Measurements from ENCODE around the gene AP4B1. TPM values are rescaled to one million over a fixed set of nuclear protein-coding genes. Genes with fewer than 3 reads are reported as not detected.

The AP4B1 gene
- total RNA-seq, 1 donor from 2014 or later = 31.6 TPM

DNA sequence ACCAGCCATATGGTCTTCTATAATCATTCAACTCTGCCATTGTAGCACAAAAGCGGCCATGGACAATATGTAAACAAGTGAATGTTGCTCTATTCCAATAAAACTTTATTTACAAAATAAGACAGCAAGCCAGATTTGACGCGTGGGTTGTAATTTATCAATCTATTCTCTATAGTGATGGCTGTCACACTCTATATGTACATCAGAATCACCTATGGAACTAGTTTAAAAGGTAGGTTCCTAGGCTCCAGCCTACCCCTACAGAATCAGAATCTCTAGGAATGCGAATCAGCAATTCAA lies 24.9 kb downstream of the AP4B1 start:
- Mint-ChIP-seq H3K27ac (no peak overlapping the region), H3K4me1 (peaks cover 5% of the 10 kb centered on the region), H3K27me3 (ENCODE audit: low read depth) (no peaks in the 10 kb centered on the region), H3K9me3 (no peaks in the 10 kb centered on the region), H3K4me3 (no peak overlapping the region), H3K36me3 (no peaks in the 10 kb centered on the region)
- TF ChIP-seq, protein P1, sequence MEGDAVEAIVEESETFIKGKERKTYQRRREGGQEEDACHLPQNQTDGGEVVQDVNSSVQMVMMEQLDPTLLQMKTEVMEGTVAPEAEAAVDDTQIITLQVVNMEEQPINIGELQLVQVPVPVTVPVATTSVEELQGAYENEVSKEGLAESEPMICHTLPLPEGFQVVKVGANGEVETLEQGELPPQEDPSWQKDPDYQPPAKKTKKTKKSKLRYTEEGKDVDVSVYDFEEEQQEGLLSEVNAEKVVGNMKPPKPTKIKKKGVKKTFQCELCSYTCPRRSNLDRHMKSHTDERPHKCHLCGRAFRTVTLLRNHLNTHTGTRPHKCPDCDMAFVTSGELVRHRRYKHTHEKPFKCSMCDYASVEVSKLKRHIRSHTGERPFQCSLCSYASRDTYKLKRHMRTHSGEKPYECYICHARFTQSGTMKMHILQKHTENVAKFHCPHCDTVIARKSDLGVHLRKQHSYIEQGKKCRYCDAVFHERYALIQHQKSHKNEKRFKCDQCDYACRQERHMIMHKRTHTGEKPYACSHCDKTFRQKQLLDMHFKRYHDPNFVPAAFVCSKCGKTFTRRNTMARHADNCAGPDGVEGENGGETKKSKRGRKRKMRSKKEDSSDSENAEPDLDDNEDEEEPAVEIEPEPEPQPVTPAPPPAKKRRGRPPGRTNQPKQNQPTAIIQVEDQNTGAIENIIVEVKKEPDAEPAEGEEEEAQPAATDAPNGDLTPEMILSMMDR (IDR thresholded peaks at IDR 0.05; ENCODE audit: unreplicated experiment) = no peak
- no peak for DNase-seq (ENCODE audit: low spot score in 2 of 2, unreplicated experiment in 2 of 2)

DNA sequence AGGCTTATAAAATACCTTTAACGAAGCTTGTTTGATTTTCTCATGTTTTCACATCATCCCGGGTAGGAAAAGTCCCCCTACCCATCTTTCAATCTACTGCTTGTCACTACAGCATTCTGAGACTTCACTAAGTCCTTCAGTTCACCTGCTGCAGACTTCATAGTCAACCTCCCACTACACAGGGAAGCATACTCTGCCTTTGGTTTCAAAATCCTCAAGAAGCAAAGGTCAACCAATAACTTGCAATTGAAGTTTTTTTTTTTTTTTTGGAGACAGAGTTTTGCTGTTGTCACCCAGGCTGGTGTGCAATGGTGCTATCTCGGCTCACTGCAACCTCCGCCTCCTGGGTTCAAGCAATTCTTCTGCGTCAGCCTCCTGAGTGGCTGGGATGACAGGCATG lies 28.4 kb downstream of the AP4B1 start:
- Mint-ChIP-seq H3K27me3 (ENCODE audit: low read depth) (no peaks in the 10 kb centered on the region), H3K4me3 (no peak overlapping the region), H3K27ac (no peak overlapping the region), H3K36me3 (no peaks in the 10 kb centered on the region), H3K9me3 (no peaks in the 10 kb centered on the region), H3K4me1 (peaks cover 5% of the 10 kb centered on the region)
- TF ChIP-seq, protein P1 (IDR thresholded peaks at IDR 0.05; ENCODE audit: unreplicated experiment) = no peak
- DNase-seq (ENCODE audit: low spot score in 2 of 2, unreplicated experiment in 2 of 2) = no peak

DNA sequence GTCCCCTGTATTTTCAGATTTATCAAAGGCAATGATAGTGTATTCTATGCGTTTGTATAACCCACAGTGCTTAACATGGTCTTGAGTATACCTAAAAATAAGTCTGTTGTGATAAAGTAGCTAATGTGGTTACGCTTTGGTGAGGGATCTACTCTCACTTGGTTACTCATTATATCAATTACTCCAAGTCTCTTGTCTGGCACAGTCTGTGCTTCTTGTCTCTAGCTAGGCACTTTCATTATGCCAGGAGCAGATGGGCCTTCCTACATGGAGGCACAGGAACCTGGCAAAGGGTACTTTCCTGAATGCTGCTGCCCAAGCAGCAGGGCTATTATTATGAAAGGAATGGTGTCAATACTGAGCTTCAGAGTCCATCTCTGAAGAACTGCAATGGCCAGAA lies 28.9 kb downstream of the AP4B1 start:
- no peaks in the 10 kb centered on the region for H3K27me3 Mint-ChIP-seq (ENCODE audit: low read depth)
- H3K4me3 Mint-ChIP-seq = no peak overlapping the region
- no peak for DNase-seq (ENCODE audit: low spot score in 2 of 2, unreplicated experiment in 2 of 2)
- no peak overlapping the region for H3K27ac Mint-ChIP-seq
- no peaks in the 10 kb centered on the region for H3K9me3 Mint-ChIP-seq
- TF ChIP-seq, protein P1 (IDR thresholded peaks at IDR 0.05; ENCODE audit: unreplicated experiment) = no peak
- peaks cover 5% of the 10 kb centered on the region for H3K4me1 Mint-ChIP-seq
- H3K36me3 Mint-ChIP-seq = no peaks in the 10 kb centered on the region

DNA sequence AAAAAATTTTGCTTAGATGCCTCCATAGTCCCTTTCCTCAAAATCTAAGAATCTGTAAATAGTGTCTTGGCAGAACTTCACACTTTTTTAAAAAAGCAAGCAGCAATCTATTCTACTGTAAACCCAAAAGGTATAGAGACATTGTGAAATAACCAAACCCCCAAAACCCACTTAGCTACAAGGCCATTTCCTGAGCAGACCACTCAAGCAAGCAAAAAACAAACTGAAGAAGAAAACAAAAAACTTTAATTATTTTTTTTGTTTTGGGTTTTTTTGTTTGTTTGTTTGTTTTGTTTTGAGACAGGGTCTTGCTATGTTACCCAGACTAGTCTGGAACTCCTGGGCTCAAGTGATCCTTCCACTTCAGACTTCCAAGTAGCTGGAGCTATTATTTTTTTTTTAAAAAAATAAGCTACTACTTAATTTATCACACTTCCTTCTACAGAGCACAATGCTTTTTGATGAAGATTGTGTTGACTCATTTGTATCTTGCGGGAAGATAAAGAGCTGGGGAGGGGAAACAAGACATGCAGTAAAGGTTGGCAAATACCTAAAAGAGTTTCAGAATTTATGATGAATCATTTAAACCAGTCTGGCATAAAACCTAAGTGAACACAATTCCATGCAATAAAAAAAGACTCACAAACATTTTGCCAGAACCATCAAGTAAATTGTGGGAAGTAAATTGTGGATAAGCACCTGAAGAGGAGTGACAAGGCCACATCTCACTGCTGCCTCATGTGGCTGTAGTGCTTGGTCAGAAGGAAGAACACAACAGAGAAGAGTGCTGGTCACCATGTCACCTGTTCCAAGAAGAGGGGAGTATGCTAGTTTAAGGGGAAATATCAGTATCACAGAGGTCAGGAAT lies 30.4 kb downstream of the AP4B1 start:
- Mint-ChIP-seq H3K4me3 (no peak overlapping the region), H3K27me3 (ENCODE audit: low read depth) (no peaks in the 10 kb centered on the region), H3K36me3 (no peaks in the 10 kb centered on the region), H3K9me3 (no peaks in the 10 kb centered on the region), H3K4me1 (peaks cover 5% of the 10 kb centered on the region), H3K27ac (no peak overlapping the region)
- no peak for DNase-seq (ENCODE audit: low spot score in 2 of 2, unreplicated experiment in 2 of 2)
- TF ChIP-seq, protein P1 (IDR thresholded peaks at IDR 0.05; ENCODE audit: unreplicated experiment) = no peak

DNA sequence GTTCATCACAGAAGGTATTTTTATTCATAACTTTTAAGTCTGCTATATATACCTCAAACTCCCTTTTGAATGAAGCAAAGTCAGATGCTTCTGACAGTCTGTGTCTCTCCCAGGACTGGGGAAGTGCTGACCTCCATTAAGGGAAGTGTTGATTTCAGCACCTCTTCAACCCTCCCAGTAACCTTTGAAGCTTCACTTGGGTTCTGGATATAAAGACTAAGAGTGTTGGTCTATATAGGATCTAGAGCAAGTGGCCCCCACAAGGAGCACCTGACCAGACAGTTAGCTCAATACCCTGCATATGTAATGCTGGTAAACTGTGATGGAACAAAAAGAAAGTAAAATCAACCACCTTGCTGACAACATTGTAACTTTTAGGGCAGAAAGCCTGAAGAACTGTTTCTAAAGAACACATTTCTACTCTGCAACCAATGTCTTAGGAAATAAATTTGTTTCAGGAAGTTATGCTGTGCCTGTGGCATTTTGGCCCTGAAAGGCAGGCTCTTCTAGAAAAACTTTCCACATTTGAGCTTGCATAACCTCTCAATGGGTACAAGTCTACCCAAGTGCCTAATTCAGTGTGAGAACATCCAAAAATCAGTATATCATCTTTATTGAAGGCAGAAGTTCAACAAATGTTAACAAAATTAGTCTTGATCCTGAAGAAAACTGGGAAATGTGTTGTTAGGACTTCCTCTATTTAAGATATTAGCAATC lies 32.2 kb downstream of the AP4B1 start:
- no peaks in the 10 kb centered on the region for H3K27me3 Mint-ChIP-seq (ENCODE audit: low read depth)
- no peaks in the 10 kb centered on the region for H3K4me1 Mint-ChIP-seq
- no peak overlapping the region for H3K27ac Mint-ChIP-seq
- H3K9me3 Mint-ChIP-seq = no peaks in the 10 kb centered on the region
- DNase-seq (ENCODE audit: low spot score in 2 of 2, unreplicated experiment in 2 of 2) = no peak
- TF ChIP-seq, protein P1 (IDR thresholded peaks at IDR 0.05; ENCODE audit: unreplicated experiment) = no peak
- H3K4me3 Mint-ChIP-seq = no peak overlapping the region
- no peaks in the 10 kb centered on the region for H3K36me3 Mint-ChIP-seq
